ENCODE results near the gene MAGEF1. TPM values are rescaled to one million over a fixed set of nuclear protein-coding genes. Genes with fewer than 3 reads are reported as not detected.

Gene MAGEF1
- total and polyA plus RNA-seq, 2 of the 8 experiments (the other 6 are each of a cell fraction or from before 2014, with no cell fraction given) = 26.5 to 56.7 TPM

GRCh38 chr3:184700759-184701158, 11.1 kb downstream of the MAGEF1 start:
- FAIRE-seq (no peak), DNase-seq (ENCODE audit: low read depth in 1 of 2, low spot score in 2 of 2) (no peak)
- Histone ChIP-seq H4K8ac (ENCODE audit: extremely low read depth, insufficient read depth, low read length) (no peak overlapping the region), H3K9me3 (ENCODE audit: insufficient read depth in 2 of 2, low read depth in 1 of 2, low read length in 1 of 2) (no peaks in the 10 kb centered on the region), H2AK5ac (ENCODE audit: low read depth, low read length) (no peak overlapping the region), H3K79me2 (ENCODE audit: control insufficient read depth in 1 of 2, insufficient read depth in 2 of 2, low read length in 2 of 2) (no peaks in the 10 kb centered on the region), H2BK20ac (ENCODE audit: low read length) (no peak overlapping the region), H3K27me3 (replicated peaks in 1 of 4; ENCODE audit: control insufficient read depth in 3 of 4, extremely low read depth in 1 of 4, insufficient read depth in 3 of 4, low read length in 3 of 4) (no peaks in the 10 kb centered on the region), H3K4me1 (replicated peaks in 1 of 4; ENCODE audit: control insufficient read depth in 3 of 4, insufficient read depth in 4 of 4, low read length in 3 of 4) (peaks cover 0 to 3% (median under 1%) of the 10 kb centered on the region in 4 experiments; a peak in 2 of 7 replicates), H4K91ac (replicated peaks; ENCODE audit: insufficient read length, low read length) (no peak overlapping the region), H3K27ac (ENCODE audit: low read depth, low read length) (no peak overlapping the region), H2AFZ (ENCODE audit: low read length) (no peak overlapping the region), H3K23me2 (ENCODE audit: low read depth, low read length) (no peaks in the 10 kb centered on the region), H3K4ac (replicated peaks; ENCODE audit: insufficient read length, low read depth, low read length) (no peak overlapping the region), H2BK15ac (ENCODE audit: low read length) (no peak overlapping the region), H3K4me3 (ENCODE audit: extremely low read depth in 1 of 4, insufficient read depth in 2 of 4, low read depth in 3 of 4, low read length in 4 of 4) (no peak overlapping the region), H3K36me3 (ENCODE audit: control insufficient read depth in 2 of 4, insufficient read depth in 4 of 4, low read length in 3 of 4) (no peaks in the 10 kb centered on the region), H4K20me1 (replicated peaks in 1 of 2; ENCODE audit: control insufficient read depth in 1 of 2, insufficient read depth in 2 of 2, low read length in 2 of 2) (no peaks in the 10 kb centered on the region), H3K23ac (ENCODE audit: insufficient read length) (no peak overlapping the region), H3K18ac (ENCODE audit: extremely low read depth, low read length) (no peak overlapping the region), H3K9ac (replicated peaks in 1 of 4; ENCODE audit: extremely low read depth in 1 of 4, low read depth in 3 of 4, low read length in 3 of 4) (no peak overlapping the region), H2BK5ac (ENCODE audit: low read depth, low read length) (no peak overlapping the region), H3K4me2 (ENCODE audit: insufficient read depth in 1 of 2, low read depth in 2 of 2, low read length in 2 of 2) (no peak overlapping the region), H2BK120ac (replicated peaks; ENCODE audit: low read depth, low read length) (no peak overlapping the region), H3K56ac (replicated peaks; ENCODE audit: insufficient read length, low read depth, low read length) (no peak overlapping the region), H2BK12ac (ENCODE audit: low read depth, low read length) (no peak overlapping the region), H4K5ac (ENCODE audit: insufficient read length, low read depth, low read length) (no peak overlapping the region), H3K79me1 (ENCODE audit: low read depth, low read length) (no peaks in the 10 kb centered on the region), H3K14ac (ENCODE audit: insufficient read length) (no peak overlapping the region)
- WGBS, 2 experiments (ENCODE audit: extremely low coverage in 1 of 2, insufficient coverage in 1 of 2, insufficient read length in 1 of 2, insufficient replicate concordance in 2 of 2, low coverage in 1 of 2, low lambda C conversion rate in 2 of 2, missing lambda C conversion rate in 1 of 2) = 95% methylated on average over 2 of the region's 2 CpGs; no CpG with 5 or more reads in 1 of the 2 experiments
- ChIA-PET CTCF (ENCODE audit: partially characterized antibody) (no interaction called here), POLR2A (ENCODE audit: partially characterized antibody) (interaction anchor here (0.9 kb wide), 1 partner anchor 10 kb away, joined by 3 read pairs; no protein-coding TSS in a partner anchor)
- no peak for TF ChIP-seq BRCA1 (IDR thresholded peaks at IDR 0.05; ENCODE audit: low read depth, low read length)
- no peak for TF ChIP-seq POLR2A (IDR thresholded peaks at IDR 0.05; ENCODE audit: control extremely low read depth in 1 of 2, low read depth in 2 of 2, low read length in 2 of 2)
- TF ChIP-seq SIRT6 (IDR thresholded peaks at IDR 0.05; ENCODE audit: low read length) = no peak
- TF ChIP-seq RAD21 (IDR thresholded peaks at IDR 0.05 in 1 of 2, conservative IDR thresholded peaks at IDR 0.05 in 1 of 2; ENCODE audit: low read depth in 2 of 2, low read length in 2 of 2) = no peak
- no peak for TF ChIP-seq CHD1 (IDR thresholded peaks at IDR 0.05; ENCODE audit: low read depth, low read length)
- no peak for TF ChIP-seq KDM1A (IDR thresholded peaks at IDR 0.05; ENCODE audit: borderline replicate concordance, low read length)
- no peak for TF ChIP-seq HDAC6 (IDR thresholded peaks at IDR 0.05; ENCODE audit: low read depth, low read length)
- no peak for TF ChIP-seq CBX5 (IDR thresholded peaks at IDR 0.05; ENCODE audit: low read depth, low read length)
- TF ChIP-seq SUZ12 (IDR thresholded peaks at IDR 0.05; ENCODE audit: low read length) = no peak
- no peak for TF ChIP-seq KDM4A (IDR thresholded peaks at IDR 0.05; ENCODE audit: low read depth, low read length, severe bottlenecking)
- no peak for TF ChIP-seq SP1 (IDR thresholded peaks at IDR 0.05; ENCODE audit: low read depth, low read length)
- TF ChIP-seq KDM5A (IDR thresholded peaks at IDR 0.05; ENCODE audit: low read length) = no peak
- no peak for TF ChIP-seq TAF1 (IDR thresholded peaks at IDR 0.05; ENCODE audit: low read depth, low read length)
- no peak for TF ChIP-seq CEBPB (IDR thresholded peaks at IDR 0.05; ENCODE audit: low read depth, low read length)
- TF ChIP-seq EZH2 (IDR thresholded peaks at IDR 0.05; ENCODE audit: low read depth, low read length, severe bottlenecking) = no peak
